RWPE1 (cell line): ENCODE measurements around the gene BAG3.

Source experiments
- CTCF ChIA-PET: fragments of 350-600 bp; sonication (Branson Sonifier 250); formaldehyde crosslinking; extraction: SDS; loops from one replicate; lab custom pipeline; 2021; lab: Yijun Ruan, JAX
- POLR2A ChIA-PET: fragments of 400-600 bp; formaldehyde crosslinking; extraction: SDS; loops from one replicate; lab custom pipeline; 2020; ENCODE audit warnings: antibody characterized with exemption; ENCODE audit not compliant: low non-redundant PET; lab: Yijun Ruan, JAX
- DNase-seq: peaks from one replicate; pipeline ENCODE4 v3.0.0; 2012; ENCODE audit warnings: low spot score
- H3K27ac ChIP-seq: fragments of 450-650 bp; 2 replicates; pipeline ENCODE4 v1.5.1; 2017
- TF ChIP-seq, protein P1 (sequence below): fragments of 450-650 bp; conservative IDR thresholded peaks from 2 replicates; pipeline ENCODE4 v1.5.1; 2017; ENCODE audit warnings: low read depth, mild to moderate bottlenecking

The BAG3 gene

DNA sequence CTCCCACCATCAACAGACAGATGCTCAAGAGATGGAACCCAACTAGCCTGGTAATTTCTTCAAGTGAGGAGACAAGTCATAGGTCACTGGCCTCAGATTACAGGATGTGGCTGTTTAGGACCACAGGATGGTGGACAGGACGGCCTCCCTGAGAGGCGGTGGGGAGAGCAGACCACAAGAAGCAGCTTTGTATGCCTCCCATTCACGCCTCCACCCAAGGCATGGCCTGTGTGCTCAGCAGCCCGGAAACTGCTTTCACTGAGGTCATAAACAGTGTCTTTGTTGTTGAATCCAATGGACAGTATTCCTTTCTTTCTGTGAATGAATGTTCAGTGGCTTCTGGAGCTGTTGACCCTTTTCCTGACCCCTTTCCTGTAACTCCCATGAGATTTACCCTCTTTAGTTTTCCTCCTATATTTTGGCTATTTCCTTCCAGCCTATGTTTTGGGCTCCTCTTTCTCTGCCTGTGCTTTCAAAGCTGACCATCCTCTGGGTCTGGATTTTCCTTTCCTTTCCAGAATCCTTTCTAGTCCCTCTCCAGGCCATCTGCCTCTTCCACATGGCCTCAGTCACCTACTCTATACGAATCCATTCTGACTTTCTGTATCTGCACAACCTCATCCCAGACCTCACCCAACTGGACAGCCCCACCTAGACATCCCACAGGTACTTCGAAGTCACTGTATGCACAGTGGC lies 42.2 kb downstream of the BAG3 start:
- POLR2A ChIA-PET = no interaction called here
- TF ChIP-seq, protein P1, sequence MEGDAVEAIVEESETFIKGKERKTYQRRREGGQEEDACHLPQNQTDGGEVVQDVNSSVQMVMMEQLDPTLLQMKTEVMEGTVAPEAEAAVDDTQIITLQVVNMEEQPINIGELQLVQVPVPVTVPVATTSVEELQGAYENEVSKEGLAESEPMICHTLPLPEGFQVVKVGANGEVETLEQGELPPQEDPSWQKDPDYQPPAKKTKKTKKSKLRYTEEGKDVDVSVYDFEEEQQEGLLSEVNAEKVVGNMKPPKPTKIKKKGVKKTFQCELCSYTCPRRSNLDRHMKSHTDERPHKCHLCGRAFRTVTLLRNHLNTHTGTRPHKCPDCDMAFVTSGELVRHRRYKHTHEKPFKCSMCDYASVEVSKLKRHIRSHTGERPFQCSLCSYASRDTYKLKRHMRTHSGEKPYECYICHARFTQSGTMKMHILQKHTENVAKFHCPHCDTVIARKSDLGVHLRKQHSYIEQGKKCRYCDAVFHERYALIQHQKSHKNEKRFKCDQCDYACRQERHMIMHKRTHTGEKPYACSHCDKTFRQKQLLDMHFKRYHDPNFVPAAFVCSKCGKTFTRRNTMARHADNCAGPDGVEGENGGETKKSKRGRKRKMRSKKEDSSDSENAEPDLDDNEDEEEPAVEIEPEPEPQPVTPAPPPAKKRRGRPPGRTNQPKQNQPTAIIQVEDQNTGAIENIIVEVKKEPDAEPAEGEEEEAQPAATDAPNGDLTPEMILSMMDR = no peak
- no peak for DNase-seq
- no peak overlapping the region for H3K27ac ChIP-seq
- CTCF ChIA-PET = no interaction called here

DNA sequence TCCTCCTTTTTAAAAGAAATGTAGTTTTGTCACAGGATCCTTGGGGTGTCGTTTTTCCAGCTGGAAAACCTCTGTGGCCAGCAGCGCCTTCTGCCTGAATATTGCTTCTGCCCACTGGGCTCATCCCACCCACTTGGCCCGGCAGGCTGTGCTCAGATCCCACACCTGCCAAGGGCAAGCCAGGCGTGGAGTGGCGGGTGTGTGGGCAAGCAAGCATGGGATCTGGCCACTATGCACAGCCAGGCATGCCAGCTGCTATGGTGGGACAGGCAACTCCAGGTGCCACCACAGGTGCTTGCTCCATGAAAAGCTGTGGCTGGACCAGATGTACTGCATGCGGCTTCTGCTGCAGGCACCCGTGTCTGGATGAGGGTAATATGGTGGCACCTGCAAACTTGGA lies 43.4 kb downstream of the BAG3 start:
- POLR2A ChIA-PET = no interaction called here
- CTCF ChIA-PET = interaction anchor here (0.6 to 2.0 kb wide), 3 partner anchors 8 to 67 kb away, joined by 3 to 11 read pairs (median 3); no protein-coding TSS in a partner anchor
- no peak overlapping the region for H3K27ac ChIP-seq
- TF ChIP-seq, protein P1 = no peak
- no peak for DNase-seq

DNA sequence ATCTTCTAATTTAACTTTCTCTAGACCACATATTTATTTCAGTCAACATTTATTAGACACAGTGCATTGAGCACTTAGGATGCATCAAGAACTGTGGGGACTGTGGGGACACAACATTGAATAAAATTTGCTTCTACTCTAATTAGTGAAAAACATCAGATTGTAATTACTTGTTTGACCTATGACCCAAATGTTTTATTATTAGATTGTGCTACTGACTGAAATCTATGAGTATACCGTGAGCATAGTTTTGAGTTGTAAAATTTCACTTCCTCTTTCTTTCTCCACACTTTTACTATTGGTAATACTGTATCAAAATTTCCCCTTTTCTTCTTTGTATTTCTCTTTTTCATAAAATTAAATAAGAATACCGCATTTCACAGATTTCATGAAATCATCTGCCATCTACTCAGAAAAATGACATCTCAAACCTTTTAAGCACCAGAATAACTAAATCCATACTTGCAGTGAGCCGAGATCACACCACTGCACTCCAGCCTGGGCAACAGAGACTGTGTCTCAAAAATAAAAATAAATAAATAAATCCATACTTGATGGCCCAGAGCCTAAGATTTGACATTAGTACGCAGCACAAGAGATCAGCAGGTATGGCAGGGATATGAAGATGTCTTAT lies 49.3 kb downstream of the BAG3 start:
- POLR2A ChIA-PET = no interaction called here
- TF ChIP-seq, protein P1 = no peak
- CTCF ChIA-PET = interaction anchor here (0.6 kb wide), 1 partner anchor 242 kb away, joined by 4 read pairs; no protein-coding TSS in a partner anchor
- H3K27ac ChIP-seq = no peak overlapping the region
- DNase-seq = no peak

DNA sequence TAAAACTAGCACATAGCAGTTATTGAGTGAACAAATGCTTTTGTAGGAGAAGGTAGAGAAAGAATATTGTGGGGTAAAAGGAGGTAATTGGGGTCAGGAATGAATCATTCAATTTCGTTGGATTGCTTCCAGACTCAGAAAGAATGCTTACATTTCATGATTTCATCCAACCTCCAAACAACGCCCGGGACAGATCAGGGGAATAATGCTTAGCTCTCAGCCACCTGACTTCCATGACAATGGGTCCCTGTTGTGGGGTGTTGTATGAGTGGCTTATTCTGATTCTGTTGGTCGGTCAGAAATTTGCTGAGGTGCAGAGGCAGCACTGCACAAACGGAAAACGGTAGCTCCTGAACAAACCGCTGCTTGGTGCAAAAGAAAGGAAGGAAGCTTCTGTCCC lies 50.7 kb downstream of the BAG3 start:
- H3K27ac ChIP-seq = no peak overlapping the region
- DNase-seq = no peak
- TF ChIP-seq, protein P1 = no peak
- ChIA-PET CTCF (interaction anchor here (0.6 to 2.1 kb wide), 2 partner anchors 15 to 1171 kb away, joined by 3 to 8 read pairs; no protein-coding TSS in a partner anchor), POLR2A (interaction anchor here (0.6 kb wide), 1 partner anchor 51 kb away, joined by 3 read pairs; the partner anchor contains the start of gene BAG3)

DNA sequence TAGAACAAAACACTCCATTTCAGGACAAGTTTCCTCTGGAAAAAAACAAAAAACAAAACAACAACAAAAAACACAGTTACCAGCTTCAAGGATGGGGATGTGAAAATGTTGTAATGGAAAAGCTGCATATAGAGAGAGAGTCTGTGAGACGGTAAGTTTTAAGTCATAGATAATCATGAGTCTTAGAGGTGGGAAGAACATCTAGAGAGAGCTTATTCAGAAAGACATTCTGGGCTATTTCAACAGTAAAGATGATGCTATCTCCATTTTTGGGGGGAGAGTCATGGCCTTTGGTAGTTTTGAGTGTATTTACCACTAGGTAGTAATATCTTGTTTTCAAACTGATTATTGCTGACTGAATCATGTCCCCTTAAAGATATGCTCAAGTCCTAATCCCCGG lies 51.4 kb downstream of the BAG3 start:
- no peak for DNase-seq
- H3K27ac ChIP-seq = no peak overlapping the region
- TF ChIP-seq, protein P1 = no peak
- POLR2A ChIA-PET = no interaction called here
- CTCF ChIA-PET = interaction anchor here (2.1 kb wide), 1 partner anchor 16 kb away, joined by 8 read pairs; no protein-coding TSS in a partner anchor

DNA sequence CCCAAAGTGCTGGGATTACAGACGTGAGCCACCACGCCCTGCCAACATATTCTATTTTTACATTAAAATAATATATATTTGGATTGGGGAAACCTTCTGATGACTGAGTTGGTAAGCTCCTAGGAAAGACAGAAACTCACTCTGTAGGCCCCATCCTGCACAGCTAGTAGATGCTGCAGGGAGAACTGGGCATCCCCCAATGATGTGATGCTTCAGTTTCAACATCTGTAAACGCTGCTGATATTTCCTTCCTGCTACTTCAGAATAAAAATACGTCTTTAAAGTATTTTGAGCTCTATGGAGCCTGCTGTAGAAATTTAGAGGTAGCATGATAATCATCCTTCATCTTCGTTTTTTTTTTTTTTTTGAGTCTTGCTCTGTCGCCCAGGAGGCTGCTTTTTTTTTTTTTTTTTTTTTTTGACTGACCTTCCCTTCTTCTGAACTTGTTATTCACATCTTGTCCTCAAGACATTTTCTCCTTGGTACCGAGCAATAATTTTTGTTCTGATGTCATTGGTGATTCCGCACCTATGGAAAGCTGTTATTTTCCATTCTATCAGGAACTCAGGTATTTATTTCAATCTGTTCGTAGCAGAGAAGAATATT lies 52.8 kb downstream of the BAG3 start:
- ChIA-PET CTCF (interaction anchor here (0.6 kb wide), 1 partner anchor 27 kb away, joined by 3 read pairs; no protein-coding TSS in a partner anchor), POLR2A (no interaction called here)
- no peak overlapping the region for H3K27ac ChIP-seq
- no peak for DNase-seq
- TF ChIP-seq, protein P1 = no peak
